ENCODE results near the gene POC1B. TPM values are rescaled to one million over a fixed set of nuclear protein-coding genes. Genes with fewer than 3 reads are reported as not detected.
"Not testable (repeated sequence)": the region's sequence is repeated elsewhere in the genome, so short reads cannot be mapped to it uniquely, and the experiment has no call there.

Gene POC1B
- total RNA-seq, 1 donor from 2014 or later = 15.3 TPM

DNA sequence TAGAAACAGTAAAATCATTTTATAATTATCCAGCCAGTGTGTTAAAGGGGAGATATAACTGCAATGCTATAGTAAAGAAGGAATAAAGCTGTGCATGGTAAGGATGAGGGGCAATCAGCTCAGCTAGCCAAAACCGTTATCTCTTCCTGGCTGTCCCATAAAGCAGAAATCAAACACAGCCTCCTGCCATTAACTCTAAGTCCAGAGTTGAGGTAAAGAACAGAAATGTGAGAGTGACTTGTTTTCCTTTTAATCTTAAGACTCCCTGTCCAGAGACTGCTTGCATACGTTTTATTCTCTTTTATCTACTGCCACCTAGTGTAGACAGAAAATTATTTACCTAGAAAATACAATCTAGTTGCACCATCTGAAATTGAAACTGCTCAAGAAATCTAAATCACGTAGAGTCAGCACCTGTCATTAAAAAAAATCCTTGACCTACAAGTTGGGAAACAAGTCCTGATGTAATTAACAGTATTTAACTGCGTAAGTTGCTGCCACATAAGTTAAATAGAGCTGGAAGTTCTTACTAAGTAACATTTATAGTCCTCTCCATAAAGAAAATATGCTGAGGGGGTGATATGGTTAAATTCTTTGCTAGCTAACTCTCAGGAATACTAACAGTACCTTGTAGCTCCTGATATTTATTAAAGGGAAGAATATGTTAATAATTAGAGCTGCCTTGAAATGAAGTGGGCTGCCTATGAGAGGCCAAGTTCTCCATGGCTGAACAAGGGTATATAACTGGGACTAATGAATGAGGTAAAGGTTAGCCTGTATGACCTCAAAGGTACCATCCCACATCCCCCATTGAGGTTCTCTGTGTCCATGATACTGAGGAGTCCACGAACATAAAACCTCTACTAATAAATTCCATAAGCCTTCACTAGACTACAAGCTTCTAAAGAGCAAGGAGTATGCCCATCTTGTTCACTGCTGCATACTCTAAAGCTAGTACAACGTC is 63.9 kb downstream of the POC1B start:
- H3K27ac Mint-ChIP-seq = no peak overlapping the region
- TF ChIP-seq CTCF (conservative IDR thresholded peaks at IDR 0.05) = peak; percentile 86
- peaks cover 16% of the 10 kb centered on the region for H3K4me1 Mint-ChIP-seq (ENCODE audit: unreplicated experiment)
- no peaks in the 10 kb centered on the region for H3K27me3 Mint-ChIP-seq
- H3K9me3 Mint-ChIP-seq = no peaks in the 10 kb centered on the region
- DNase-seq (ENCODE audit: extremely low spot score, unreplicated experiment) = no peak
- H3K4me3 Mint-ChIP-seq = no peak overlapping the region
- H3K36me3 Mint-ChIP-seq = peaks cover 5% of the 10 kb centered on the region

- Mint-ChIP-seq H3K36me3 (no peaks in the 10 kb centered on the region), H3K9me3 (no peaks in the 10 kb centered on the region), H3K27me3 (no peaks in the 10 kb centered on the region), H3K4me1 (ENCODE audit: unreplicated experiment) (peaks cover 16% of the 10 kb centered on the region), H3K27ac (no peak overlapping the region), H3K4me3 (no peak overlapping the region)
- DNase-seq (ENCODE audit: extremely low spot score, unreplicated experiment) = no peak
- no peak for TF ChIP-seq CTCF (conservative IDR thresholded peaks at IDR 0.05)
These were observed 64.7 kb downstream of the POC1B start for GRCh38 chr12:89461190-89461589.

DNA sequence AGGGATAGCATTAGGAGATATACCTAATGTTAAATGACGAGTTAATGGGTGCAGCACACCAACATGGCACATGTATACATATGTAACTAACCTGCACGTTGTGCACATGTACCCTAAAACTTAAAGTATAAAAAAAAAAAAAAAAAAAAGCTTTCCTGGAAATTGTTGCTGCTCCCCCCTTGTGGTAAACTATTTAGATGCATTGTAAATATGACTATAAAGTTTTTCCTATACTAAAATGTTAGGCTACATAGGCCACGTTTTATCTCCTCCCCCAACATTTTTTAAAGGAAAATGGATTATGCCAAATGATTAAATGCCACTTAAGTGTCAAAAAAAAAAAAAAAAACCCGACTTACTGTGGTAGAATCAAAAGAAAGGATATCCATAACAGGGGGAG is 66.6 kb downstream of the POC1B start:
- peak; percentile 61 for TF ChIP-seq CTCF (conservative IDR thresholded peaks at IDR 0.05)
- H3K27me3 Mint-ChIP-seq; DNase-seq (ENCODE audit: extremely low spot score, unreplicated experiment); H3K9me3 Mint-ChIP-seq; H3K36me3 Mint-ChIP-seq; H3K27ac Mint-ChIP-seq; H3K4me3 Mint-ChIP-seq: not testable (repeated sequence)
- H3K4me1 Mint-ChIP-seq (ENCODE audit: unreplicated experiment) = peaks cover 16% of the 10 kb centered on the region

DNA sequence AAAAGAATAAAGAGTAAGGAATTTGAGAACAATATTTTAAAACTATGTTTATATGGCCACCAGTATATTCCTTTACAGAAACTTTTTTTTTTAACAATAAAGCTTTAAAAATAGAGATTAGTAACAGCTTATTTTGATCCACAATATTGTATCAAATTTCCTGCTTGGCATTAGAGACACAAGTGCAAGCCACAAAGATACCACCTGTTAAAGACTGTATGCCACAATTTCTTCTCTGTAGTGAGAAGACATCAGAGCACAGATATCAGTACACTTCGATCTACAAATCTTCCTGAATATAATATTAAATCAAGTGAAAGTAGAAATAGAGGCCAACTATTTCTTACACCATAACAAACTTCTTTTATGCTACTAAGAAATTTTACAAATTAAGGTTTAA is 69.3 kb downstream of the POC1B start:
- Mint-ChIP-seq H3K4me1 (ENCODE audit: unreplicated experiment) (peaks cover 34% of the 10 kb centered on the region), H3K27me3 (no peaks in the 10 kb centered on the region), H3K4me3 (no peak overlapping the region), H3K27ac (no peak overlapping the region), H3K36me3 (peaks cover 4% of the 10 kb centered on the region), H3K9me3 (no peaks in the 10 kb centered on the region)
- no peak for TF ChIP-seq CTCF (conservative IDR thresholded peaks at IDR 0.05)
- DNase-seq (ENCODE audit: extremely low spot score, unreplicated experiment) = no peak

DNA sequence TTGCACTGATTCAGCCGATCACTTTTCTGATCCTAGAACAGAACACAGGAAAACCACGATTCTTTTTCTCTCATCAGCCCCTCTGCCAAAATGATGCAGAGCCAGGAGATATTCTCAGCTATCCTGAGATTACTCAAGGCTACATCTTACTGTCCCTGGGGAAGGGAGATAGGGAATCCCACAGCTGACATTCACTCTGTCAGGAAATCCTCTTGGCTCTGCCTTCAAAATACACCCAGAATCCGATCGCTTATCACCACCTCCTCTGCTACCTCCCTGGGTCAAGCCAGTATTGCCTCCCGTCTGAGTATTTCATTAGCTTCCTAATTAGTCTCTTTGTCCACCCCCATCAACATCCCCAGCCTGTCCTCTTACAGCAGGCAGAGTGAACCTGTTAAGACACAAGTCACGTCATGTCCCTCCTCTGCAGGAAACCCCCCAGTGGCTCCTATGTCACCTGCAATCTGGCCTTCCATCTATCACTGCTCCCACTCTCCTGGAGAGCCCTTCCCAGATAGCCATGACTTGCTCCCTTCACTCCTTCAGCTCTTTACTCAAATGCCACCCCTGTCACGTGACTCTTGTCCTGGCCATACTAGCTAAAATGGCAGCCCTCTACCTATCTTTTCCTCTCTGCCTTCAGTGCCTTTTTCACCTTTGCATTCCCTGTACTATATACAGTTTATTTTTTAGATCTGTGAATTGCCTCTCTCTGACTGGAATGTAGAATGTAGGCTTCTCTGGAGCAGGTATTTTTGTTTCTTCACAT is 71.6 kb downstream of the POC1B start:
- no peak overlapping the region for H3K4me3 Mint-ChIP-seq
- H3K36me3 Mint-ChIP-seq = peaks cover 4% of the 10 kb centered on the region
- H3K27ac Mint-ChIP-seq = peak overlapping the region; percentile 10
- H3K27me3 Mint-ChIP-seq = no peaks in the 10 kb centered on the region
- peaks cover 37% of the 10 kb centered on the region for H3K4me1 Mint-ChIP-seq (ENCODE audit: unreplicated experiment)
- no peaks in the 10 kb centered on the region for H3K9me3 Mint-ChIP-seq
- no peak for TF ChIP-seq CTCF (conservative IDR thresholded peaks at IDR 0.05)
- no peak for DNase-seq (ENCODE audit: extremely low spot score, unreplicated experiment)
